ENCODE results near the gene JAKMIP3. TPM values are rescaled to one million over a fixed set of nuclear protein-coding genes. Genes with fewer than 3 reads are reported as not detected.

The JAKMIP3 gene
- total RNA-seq, 2 experiments from 2014 or later = 0.18 to 0.31 TPM

DNA sequence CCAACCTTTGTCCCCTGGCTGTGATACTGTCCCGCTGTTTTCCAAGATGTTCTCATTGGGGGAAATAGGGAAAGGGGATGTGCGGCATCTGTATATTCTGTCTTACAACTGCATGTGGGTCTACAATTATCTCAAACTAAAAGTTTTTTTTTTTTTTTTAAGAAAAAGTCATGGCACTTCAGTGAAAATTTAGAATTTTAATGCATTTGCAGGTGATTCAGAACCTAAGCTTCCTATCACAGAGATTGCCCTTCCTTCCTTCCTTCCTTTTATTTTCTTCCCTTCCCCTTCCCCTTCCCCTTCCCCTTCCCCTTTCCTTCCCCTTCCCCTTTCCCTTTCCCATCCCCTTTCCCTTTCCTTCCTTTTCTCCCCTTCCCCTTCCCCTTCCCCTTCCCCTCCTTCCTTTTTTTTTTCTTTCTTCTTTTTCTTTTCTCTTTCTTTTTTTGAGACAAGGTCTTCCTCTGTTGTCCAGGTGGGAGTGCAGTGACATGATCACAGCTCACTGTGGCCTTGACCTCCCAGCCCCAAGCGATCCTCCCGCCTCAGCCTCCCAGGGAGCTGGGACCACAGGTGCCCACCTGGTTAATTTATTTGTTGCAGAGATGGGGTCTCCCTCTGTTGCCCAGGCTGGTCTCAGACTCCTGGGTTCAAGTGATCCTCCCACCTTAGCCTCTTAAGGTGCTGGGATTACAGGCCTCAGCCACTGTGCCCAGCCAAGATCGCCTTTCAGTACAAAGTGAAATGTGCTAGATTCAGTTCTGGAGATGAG is 32.0 kb downstream of the JAKMIP3 start:
- H3K36me3 Mint-ChIP-seq (ENCODE audit: low read depth) = no peaks in the 10 kb centered on the region
- no peak overlapping the region for H3K4me3 Mint-ChIP-seq
- ATAC-seq (no peak), DNase-seq (no peak)
- no peak overlapping the region for H3K27ac Mint-ChIP-seq
- intact Hi-C loops (cut with micrococcal nuclease) = no loop called here
- TF ChIP-seq, protein P1, sequence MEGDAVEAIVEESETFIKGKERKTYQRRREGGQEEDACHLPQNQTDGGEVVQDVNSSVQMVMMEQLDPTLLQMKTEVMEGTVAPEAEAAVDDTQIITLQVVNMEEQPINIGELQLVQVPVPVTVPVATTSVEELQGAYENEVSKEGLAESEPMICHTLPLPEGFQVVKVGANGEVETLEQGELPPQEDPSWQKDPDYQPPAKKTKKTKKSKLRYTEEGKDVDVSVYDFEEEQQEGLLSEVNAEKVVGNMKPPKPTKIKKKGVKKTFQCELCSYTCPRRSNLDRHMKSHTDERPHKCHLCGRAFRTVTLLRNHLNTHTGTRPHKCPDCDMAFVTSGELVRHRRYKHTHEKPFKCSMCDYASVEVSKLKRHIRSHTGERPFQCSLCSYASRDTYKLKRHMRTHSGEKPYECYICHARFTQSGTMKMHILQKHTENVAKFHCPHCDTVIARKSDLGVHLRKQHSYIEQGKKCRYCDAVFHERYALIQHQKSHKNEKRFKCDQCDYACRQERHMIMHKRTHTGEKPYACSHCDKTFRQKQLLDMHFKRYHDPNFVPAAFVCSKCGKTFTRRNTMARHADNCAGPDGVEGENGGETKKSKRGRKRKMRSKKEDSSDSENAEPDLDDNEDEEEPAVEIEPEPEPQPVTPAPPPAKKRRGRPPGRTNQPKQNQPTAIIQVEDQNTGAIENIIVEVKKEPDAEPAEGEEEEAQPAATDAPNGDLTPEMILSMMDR (IDR thresholded peaks at IDR 0.05) = no peak
- ChIA-PET POLR2A (no interaction called here), CTCF (no interaction called here)
- peaks cover 3% of the 10 kb centered on the region for H3K4me1 Mint-ChIP-seq (ENCODE audit: low read depth)
- H3K27me3 Mint-ChIP-seq = peaks cover 19% of the 10 kb centered on the region
- H3K9me3 Mint-ChIP-seq = no peaks in the 10 kb centered on the region

DNA sequence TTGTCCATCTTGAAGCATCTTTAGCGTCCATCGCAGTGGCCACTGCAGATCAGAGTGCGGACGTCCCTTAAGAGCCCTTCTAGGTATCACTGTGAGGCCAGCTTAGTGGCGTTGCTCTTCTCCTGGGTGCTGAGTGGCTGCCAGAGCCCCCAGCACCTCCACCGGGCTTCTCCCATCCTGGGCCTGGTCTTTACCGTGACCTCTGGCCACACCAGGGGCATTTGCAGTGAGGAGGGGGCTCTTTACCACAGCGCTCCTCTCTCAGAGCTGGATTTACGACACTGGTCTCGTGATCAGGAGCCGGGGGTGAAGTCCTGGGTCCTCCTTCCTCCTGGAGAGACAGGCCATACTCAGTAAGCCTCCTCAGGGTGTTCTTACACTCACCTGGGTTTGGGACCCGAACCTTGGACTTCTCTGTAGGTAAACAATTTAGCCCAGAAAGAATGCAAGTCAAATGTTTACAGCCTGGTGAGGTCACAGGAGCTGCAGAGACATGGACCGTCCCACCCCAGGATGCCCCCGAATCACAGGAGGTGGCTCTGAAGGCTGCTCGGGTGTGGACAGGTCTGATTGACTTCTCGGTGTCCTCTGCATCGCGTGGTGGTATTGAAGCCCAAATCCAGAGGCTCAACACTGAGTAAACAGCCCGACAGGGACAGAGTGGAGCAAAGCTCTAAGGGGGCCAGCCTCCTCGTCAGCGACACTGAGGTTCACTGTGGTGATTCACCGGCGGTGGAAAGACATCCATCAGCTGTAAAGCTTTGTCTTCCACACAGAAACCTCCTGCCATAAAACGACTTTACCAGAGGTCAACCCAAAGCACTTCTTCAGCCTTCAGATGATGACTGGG is 33.0 kb downstream of the JAKMIP3 start:
- intact Hi-C loops (cut with micrococcal nuclease) = no loop called here
- no peaks in the 10 kb centered on the region for H3K36me3 Mint-ChIP-seq (ENCODE audit: low read depth)
- DNase-seq (no peak), ATAC-seq (no peak)
- TF ChIP-seq, protein P1 (IDR thresholded peaks at IDR 0.05) = no peak
- H3K4me1 Mint-ChIP-seq (ENCODE audit: low read depth) = peaks cover 3% of the 10 kb centered on the region
- CTCF ChIA-PET = no interaction called here
- H3K27ac Mint-ChIP-seq = no peak overlapping the region
- POLR2A ChIA-PET = interaction anchor here (1.2 kb wide), 1 partner anchor 15 kb away, joined by 3 read pairs; no protein-coding TSS in a partner anchor
- H3K27me3 Mint-ChIP-seq = peaks cover 19% of the 10 kb centered on the region
- no peak overlapping the region for H3K4me3 Mint-ChIP-seq
- H3K9me3 Mint-ChIP-seq = no peaks in the 10 kb centered on the region

- DNase-seq (no peak), ATAC-seq (no peak)
- ChIA-PET CTCF (no interaction called here), POLR2A (interaction anchor here (1.2 kb wide), 1 partner anchor 15 kb away, joined by 3 read pairs; no protein-coding TSS in a partner anchor)
- intact Hi-C loops (cut with micrococcal nuclease) = no loop called here
- TF ChIP-seq, protein P1 (IDR thresholded peaks at IDR 0.05) = no peak
- Mint-ChIP-seq H3K27ac (no peak overlapping the region), H3K36me3 (ENCODE audit: low read depth) (no peaks in the 10 kb centered on the region), H3K4me3 (no peak overlapping the region), H3K9me3 (no peaks in the 10 kb centered on the region), H3K27me3 (peaks cover 13% of the 10 kb centered on the region), H3K4me1 (ENCODE audit: low read depth) (peaks cover 3% of the 10 kb centered on the region)
These were observed 33.8 kb downstream of the JAKMIP3 start for GRCh38 chr10:132099389-132100090.

DNA sequence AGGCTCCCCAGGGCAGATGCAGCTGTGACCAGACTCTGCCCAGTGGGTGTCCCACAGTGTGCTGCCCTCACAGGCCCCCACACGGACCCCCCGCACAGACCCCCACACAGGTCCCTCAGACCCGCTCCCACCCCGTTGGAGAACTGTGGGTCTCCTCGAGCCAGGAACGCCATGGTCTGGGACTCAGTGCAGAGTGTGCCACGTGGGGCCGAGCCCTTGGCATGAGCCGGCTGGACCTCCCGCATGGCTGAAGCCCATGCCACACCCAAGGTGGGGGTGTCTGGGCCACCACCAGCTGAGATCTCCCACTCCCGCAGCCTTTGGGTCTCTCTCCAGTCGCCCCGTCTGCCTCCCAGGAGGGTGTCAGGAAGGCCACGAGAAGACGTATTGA is 34.3 kb downstream of the JAKMIP3 start:
- TF ChIP-seq, protein P1 (IDR thresholded peaks at IDR 0.05) = no peak
- no peaks in the 10 kb centered on the region for H3K9me3 Mint-ChIP-seq
- DNase-seq = no peak

More for the DNA sequence above, 34.3 kb downstream of the JAKMIP3 start:
- Mint-ChIP-seq H3K27me3 (peaks cover 11% of the 10 kb centered on the region), H3K27ac (no peak overlapping the region), H3K36me3 (ENCODE audit: low read depth) (no peaks in the 10 kb centered on the region), H3K4me3 (no peak overlapping the region), H3K4me1 (ENCODE audit: low read depth) (peaks cover 3% of the 10 kb centered on the region)
- intact Hi-C loops (cut with micrococcal nuclease) = no loop called here
- ChIA-PET CTCF (no interaction called here), POLR2A (interaction anchor here (1.2 kb wide), 1 partner anchor 14 kb away, joined by 3 read pairs; no protein-coding TSS in a partner anchor)
- ATAC-seq = no peak
